Neural progenitor cell (in vitro differentiated cells): ENCODE data around the gene PROS1. TPM values are rescaled to one million over a fixed set of nuclear protein-coding genes. Genes with fewer than 3 reads are reported as not detected.

Experiments used
- DNase-seq: peaks from one replicate; pipeline ENCODE4 v3.0.0-alpha.2; 2016; ENCODE audit warnings: low spot score
- H2AFZ ChIP-seq: fragments of 200-600 bp; sonication (generic); replicated peaks from 2 replicates; pipeline ENCODE4 v1.6.1; 2016; ENCODE audit warnings: antibody characterized with exemption
- H3F3A ChIP-seq: fragments of 200-600 bp; sonication (generic); 2 replicates; pipeline ENCODE4 v1.6.1; 2016; ENCODE audit warnings: antibody characterized with exemption, low read depth
- H3K27ac ChIP-seq: fragments of 200-600 bp; sonication (generic); 2 replicates; pipeline ENCODE4 v1.5.1; 2016; ENCODE audit warnings: mild to moderate bottlenecking
- H3K27me3 ChIP-seq: fragments of 200-600 bp; sonication (generic); 2 replicates; pipeline ENCODE4 v1.6.1; 2016; ENCODE audit warnings: mild to moderate bottlenecking, moderate library complexity
- H3K36me3 ChIP-seq: fragments of 200-600 bp; sonication (generic); 2 replicates; pipeline ENCODE4 v1.5.1; 2016
- H3K4me1 ChIP-seq: fragments of 200-600 bp; sonication (generic); 2 replicates; pipeline ENCODE4 v1.6.1; 2016; ENCODE audit warnings: mixed run types
- H3K4me2 ChIP-seq: fragments of 200-600 bp; sonication (generic); 2 replicates; pipeline ENCODE4 v1.6.1; 2016
- H3K4me3 ChIP-seq: fragments of 200-600 bp; sonication (generic); 2 replicates; pipeline ENCODE4 v1.5.1; 2016
- H3K79me2 ChIP-seq: fragments of 200-600 bp; sonication (generic); 2 replicates; pipeline ENCODE4 v1.6.1; 2016; ENCODE audit warnings: low read depth
- H3K9ac ChIP-seq: fragments of 200-600 bp; sonication (generic); 2 replicates; pipeline ENCODE4 v1.6.1; 2016
- H3K9me3 ChIP-seq: fragments of 200-600 bp; sonication (generic); 2 replicates; pipeline ENCODE4 v1.5.1; 2016; ENCODE audit warnings: low read depth
- H4K20me1 ChIP-seq: fragments of 200-600 bp; sonication (generic); 2 replicates; pipeline ENCODE4 v1.6.1; 2016; ENCODE audit warnings: low read depth
- H3K27ac Mint-ChIP-seq: 3 replicates; pipeline ENCODE4 v1.8.0; 2021; ENCODE audit warnings: mixed read lengths
- H3K27me3 Mint-ChIP-seq: 2 replicates; pipeline ENCODE4 v1.8.0; 2022; ENCODE audit warnings: low read depth, mild to moderate bottlenecking, inconsistent platforms, moderate library complexity, mixed read lengths; ENCODE audit not compliant: insufficient read depth
- H3K36me3 Mint-ChIP-seq: 3 replicates; pipeline ENCODE4 v1.8.0; 2021; ENCODE audit warnings: mixed read lengths
- H3K4me1 Mint-ChIP-seq: 3 replicates; pipeline ENCODE4 v1.8.0; 2021; ENCODE audit warnings: mixed read lengths
- H3K4me3 Mint-ChIP-seq: 3 replicates; pipeline ENCODE4 v1.8.0; 2021; ENCODE audit warnings: mild to moderate bottlenecking, moderate library complexity, mixed read lengths
- H3K9me3 Mint-ChIP-seq: 3 replicates; pipeline ENCODE4 v1.8.0; 2020; ENCODE audit warnings: mixed read lengths
- CTCF ChIP-seq: fragments of 200-600 bp; sonication (generic); IDR thresholded peaks from 2 replicates; pipeline ENCODE4 v1.5.1; 2017; ENCODE audit warnings: antibody characterized with exemption, mild to moderate bottlenecking
- EZH2 ChIP-seq: fragments of 200-600 bp; sonication (generic); IDR thresholded peaks from 2 replicates; pipeline ENCODE4 v1.6.1; 2017; ENCODE audit warnings: antibody characterized with exemption, mild to moderate bottlenecking, moderate library complexity
- EZH2phosphoT487 ChIP-seq: fragments of 200-600 bp; sonication (generic); IDR thresholded peaks from 2 replicates; pipeline ENCODE4 v1.6.1; 2017; ENCODE audit warnings: antibody characterized with exemption
- total RNA-seq: library from RNA; depleted of rRNA; stranded (reverse); fragments of >200 nt; gene quantifications from 2 replicates; pipeline ENCODE4 v1.2.3, GENCODE V29; 2015; ENCODE audit warnings: low replicate concordance

Gene PROS1
- total RNA-seq, 1 donor from 2014 or later = 18.5 TPM

GRCh38 chr3:93911206-93911605 is 62.5 kb downstream of the PROS1 start:
- H3K9me3 Mint-ChIP-seq = peaks cover 6% of the 10 kb centered on the region
- Histone ChIP-seq H3K4me2 (no peak overlapping the region), H3K27me3 (no peaks in the 10 kb centered on the region), H2AFZ (no peak overlapping the region), H3K4me3 (no peak overlapping the region), H3K27ac (no peak overlapping the region), H3K9me3 (peaks cover 9% of the 10 kb centered on the region), H3K36me3 (no peaks in the 10 kb centered on the region), H3F3A (no peaks in the 10 kb centered on the region), H3K4me1 (no peaks in the 10 kb centered on the region), H3K79me2 (no peaks in the 10 kb centered on the region), H3K9ac (no peak overlapping the region), H4K20me1 (no peaks in the 10 kb centered on the region)
- no peaks in the 10 kb centered on the region for H3K36me3 Mint-ChIP-seq
- H3K27me3 Mint-ChIP-seq = peaks cover 3% of the 10 kb centered on the region
- H3K4me3 Mint-ChIP-seq = no peak overlapping the region
- TF ChIP-seq EZH2phosphoT487 = no peak
- TF ChIP-seq CTCF = no peak
- no peak for TF ChIP-seq EZH2
- DNase-seq = no peak
- no peak overlapping the region for H3K27ac Mint-ChIP-seq
- no peaks in the 10 kb centered on the region for H3K4me1 Mint-ChIP-seq

GRCh38 chr3:93910097-93910496 is 63.6 kb downstream of the PROS1 start:
- no peaks in the 10 kb centered on the region for H3K4me1 Mint-ChIP-seq
- H3K79me2 ChIP-seq = no peaks in the 10 kb centered on the region
- no peak for DNase-seq
- peaks cover 9% of the 10 kb centered on the region for H3K9me3 ChIP-seq
- H3K27ac ChIP-seq = no peak overlapping the region
- no peak overlapping the region for H3K9ac ChIP-seq
- H2AFZ ChIP-seq = no peak overlapping the region
- H3K27ac Mint-ChIP-seq = no peak overlapping the region
- H3K4me3 Mint-ChIP-seq = no peak overlapping the region
- H3K36me3 Mint-ChIP-seq = no peaks in the 10 kb centered on the region
- H3K4me1 ChIP-seq = no peaks in the 10 kb centered on the region
- H3K27me3 ChIP-seq = no peaks in the 10 kb centered on the region
- peaks cover 4% of the 10 kb centered on the region for H3K9me3 Mint-ChIP-seq
- peaks cover 3% of the 10 kb centered on the region for H3K27me3 Mint-ChIP-seq
- TF ChIP-seq CTCF (no peak), EZH2 (no peak), EZH2phosphoT487 (no peak)
- H3K36me3 ChIP-seq = no peaks in the 10 kb centered on the region
- no peak overlapping the region for H3K4me3 ChIP-seq
- no peaks in the 10 kb centered on the region for H3F3A ChIP-seq
- H3K4me2 ChIP-seq = no peak overlapping the region
- no peaks in the 10 kb centered on the region for H4K20me1 ChIP-seq

- no peaks in the 10 kb centered on the region for H3F3A ChIP-seq
- H3K79me2 ChIP-seq = no peaks in the 10 kb centered on the region
- H3K27me3 ChIP-seq = no peaks in the 10 kb centered on the region
- no peaks in the 10 kb centered on the region for H3K4me1 ChIP-seq
- H3K9me3 ChIP-seq = peaks cover 9% of the 10 kb centered on the region
- H3K36me3 ChIP-seq = no peaks in the 10 kb centered on the region
- H2AFZ ChIP-seq = no peak overlapping the region
- H3K27ac ChIP-seq = no peak overlapping the region
- Mint-ChIP-seq H3K27ac (no peak overlapping the region), H3K9me3 (peaks cover 4% of the 10 kb centered on the region), H3K27me3 (no peaks in the 10 kb centered on the region), H3K36me3 (no peaks in the 10 kb centered on the region), H3K4me3 (no peak overlapping the region), H3K4me1 (no peaks in the 10 kb centered on the region)
- no peak for DNase-seq
- TF ChIP-seq CTCF (no peak), EZH2phosphoT487 (no peak), EZH2 (no peak)
- H3K4me2 ChIP-seq = no peak overlapping the region
- no peak overlapping the region for H3K9ac ChIP-seq
- H3K4me3 ChIP-seq = no peak overlapping the region
- H4K20me1 ChIP-seq = no peaks in the 10 kb centered on the region
These were observed 66.6 kb downstream of the PROS1 start for GRCh38 chr3:93907132-93907531.

GRCh38 chr3:93906245-93906644 is 67.5 kb downstream of the PROS1 start:
- no peak overlapping the region for H3K4me3 Mint-ChIP-seq
- no peak overlapping the region for H2AFZ ChIP-seq
- no peaks in the 10 kb centered on the region for H3K36me3 Mint-ChIP-seq
- no peak overlapping the region for H3K4me2 ChIP-seq
- H3K9me3 ChIP-seq = peaks cover 10% of the 10 kb centered on the region
- H3F3A ChIP-seq = no peaks in the 10 kb centered on the region
- H3K9ac ChIP-seq = no peak overlapping the region
- H4K20me1 ChIP-seq = no peaks in the 10 kb centered on the region
- TF ChIP-seq CTCF (no peak), EZH2 (no peak), EZH2phosphoT487 (no peak)
- no peaks in the 10 kb centered on the region for H3K4me1 Mint-ChIP-seq
- H3K36me3 ChIP-seq = no peaks in the 10 kb centered on the region
- H3K4me1 ChIP-seq = no peaks in the 10 kb centered on the region
- peaks cover 3% of the 10 kb centered on the region for H3K9me3 Mint-ChIP-seq
- H3K79me2 ChIP-seq = no peaks in the 10 kb centered on the region
- no peaks in the 10 kb centered on the region for H3K27me3 ChIP-seq
- no peak overlapping the region for H3K27ac Mint-ChIP-seq
- no peak for DNase-seq
- no peak overlapping the region for H3K27ac ChIP-seq
- H3K27me3 Mint-ChIP-seq = no peaks in the 10 kb centered on the region
- no peak overlapping the region for H3K4me3 ChIP-seq
